HepG2 (cell line): ENCODE data around the gene THOC6. TPM values are rescaled to one million over a fixed set of nuclear protein-coding genes. Genes with fewer than 3 reads are reported as not detected.

ENCODE experiments used
- ATAC-seq: fragments of 200-7000 bp; cut with Tn5 transposase; 3 replicates; pipeline ENCODE4 v1.9.1; 2020; ENCODE audit warnings: mild to moderate bottlenecking, moderate library complexity
- BruUV-seq: library from RNA; stranded (reverse); fragments of 400-500 nt; replicated peaks from 2 replicates; lab custom pipeline; 2021; lab: Mats Ljungman, UMichigan
- CTCF ChIA-PET: fragments of 300-600 bp; formaldehyde crosslinking; extraction: SDS; loops from one replicate; lab custom pipeline; 2021; ENCODE audit warnings: low total read pairs, inconsistent platforms, low intra/inter-chr PET ratio; lab: Yijun Ruan, JAX
- POLR2A ChIA-PET: fragments of 350-600 bp; sonication (Branson Sonifier 250); formaldehyde crosslinking; loops from one replicate; lab custom pipeline; 2020; ENCODE audit warnings: antibody characterized with exemption, inconsistent platforms; lab: Yijun Ruan, JAX
- DNase-seq: peaks from one replicate; pipeline ENCODE4 v3.0.0-alpha.2; 2015; ENCODE audit warnings: low spot score
- FAIRE-seq: peaks from 3 replicates; lab custom pipeline; 2011; peaks lifted over from hg19 to GRCh38; lab: Jason Lieb, UNC
- H2AFZ ChIP-seq: one replicate; pipeline ENCODE4 v1.6.1; 2011; ENCODE audit warnings: low read length, inconsistent platforms
- H3K27ac ChIP-seq: fragments of 300-600 bp; 3 replicates; pipeline ENCODE4 v1.8.0; 2011; ENCODE audit warnings: mixed run types, mild to moderate bottlenecking, mixed read lengths, low read length, inconsistent platforms; ENCODE audit not compliant: insufficient read depth; ENCODE audit errors: extremely low read length
- H3K27me3 ChIP-seq, 2 experiments: fragments of 200-600 bp in 1 of 2; 2 replicates in 1 of 2; 3 replicates in 1 of 2; pipeline versions ENCODE4 v1.6.0 to v1.8.0; 2011; ENCODE audit warnings: low read length in 2 of 2, mild to moderate bottlenecking in 2 of 2, moderate library complexity in 2 of 2, inconsistent platforms in 1 of 2; ENCODE audit not compliant: insufficient read depth in 2 of 2, control insufficient read depth in 1 of 2
- H3K36me3 ChIP-seq, 2 experiments: fragments of 200-600 bp in 1 of 2; replicated peaks in 1 of 2; 2 replicates in 1 of 2; 3 replicates in 1 of 2; pipeline versions ENCODE4 v1.5.1 to v1.8.0; 2011; ENCODE audit warnings: low read length in 2 of 2, inconsistent platforms in 1 of 2; ENCODE audit not compliant: insufficient read depth in 2 of 2, control insufficient read depth in 1 of 2
- H3K4me1 ChIP-seq: 2 replicates; pipeline ENCODE4 v1.5.1; 2012; ENCODE audit warnings: low read length, inconsistent platforms; ENCODE audit not compliant: insufficient read depth
- H3K4me2 ChIP-seq: 2 replicates; pipeline ENCODE4 v1.6.0; 2011; ENCODE audit warnings: low read depth, low read length, inconsistent platforms
- H3K4me3 ChIP-seq, 3 experiments: fragments of 200-600 bp in 1 of 3; sonication (generic), shearing (Covaris generic) in 1 of 3; replicated peaks in 1 of 3; 2 replicates each; pipeline ENCODE4 v1.5.1; 2011 to 2016; ENCODE audit warnings: low read length in 3 of 3, inconsistent platforms in 2 of 3, low read depth in 2 of 3, mild to moderate bottlenecking in 2 of 3, control low read depth in 1 of 3, mixed read lengths in 1 of 3; ENCODE audit not compliant: insufficient read depth in 1 of 3
- H3K79me2 ChIP-seq: one replicate; pipeline ENCODE4 v1.6.1; 2011; ENCODE audit warnings: low read length, inconsistent platforms; ENCODE audit not compliant: insufficient read depth
- H3K9ac ChIP-seq: 2 replicates; pipeline ENCODE4 v1.6.0; 2011; ENCODE audit warnings: mild to moderate bottlenecking, low read depth, low read length, inconsistent platforms; ENCODE audit not compliant: insufficient read depth
- H3K9me3 ChIP-seq: 2 replicates; pipeline ENCODE4 v1.5.1; 2012; ENCODE audit warnings: mild to moderate bottlenecking, low read length
- H4K20me1 ChIP-seq: 2 replicates; pipeline ENCODE4 v1.6.0; 2011; ENCODE audit warnings: inconsistent platforms, mild to moderate bottlenecking, low read length, moderate library complexity; ENCODE audit not compliant: insufficient read depth
- MAX ChIP-seq: IDR thresholded peaks from 2 replicates; pipeline ENCODE4 v1.6.1; 2012; ENCODE audit warnings: inconsistent platforms
- RAD51 ChIP-seq: fragments of 450-650 bp; IDR thresholded peaks from 2 replicates; pipeline ENCODE4 v1.6.1; 2016; ENCODE audit warnings: borderline replicate concordance
- SRF ChIP-seq: IDR thresholded peaks from 2 replicates; pipeline ENCODE4 v1.6.1; 2011; ENCODE audit warnings: mild to moderate bottlenecking, low read depth, low read length, moderate library complexity
- TCF12 ChIP-seq, 2 experiments: fragments of 450-650 bp in 1 of 2; sonication (generic) in 1 of 2; formaldehyde crosslinking in 1 of 2; IDR thresholded peaks; 2 replicates each; pipeline versions ENCODE4 v1.6.1 to v1.8.0; 2017 to 2022; ENCODE audit warnings: antibody characterized with exemption in 1 of 2, mild to moderate bottlenecking in 1 of 2, missing genetic modification reagents in 1 of 2, moderate library complexity in 1 of 2
- TFDP2 ChIP-seq: sonication (generic); formaldehyde crosslinking; IDR thresholded peaks from 2 replicates; pipeline ENCODE4 v1.4.0; 2020; ENCODE audit warnings: missing genetic modification reagents
- ZNF362 ChIP-seq: sonication (generic); formaldehyde crosslinking; IDR thresholded peaks from 2 replicates; pipeline ENCODE4 v1.4.0; 2020; ENCODE audit warnings: missing genetic modification reagents, mild to moderate bottlenecking, borderline replicate concordance
- WGBS: methylation state at CpG from one replicate; pipeline ENCODE4 v1.1.6; 2017; ENCODE audit warnings: low lambda C conversion rate; 5-methylcytosine and 5-hydroxymethylcytosine counted together
- in situ Hi-C: cut with HindIII; loops from 2 replicates; pipeline ENCODE4 v1.10.0; 2017; ENCODE audit warnings: low pct_unique_long_range_greater_than_20kb; ENCODE audit not compliant: extremely low pct_ligation_motif_present
- intact Hi-C: fragments of 100-400 bp; cut with micrococcal nuclease; formaldehyde crosslinking; loops from one replicate; pipeline ENCODE4 v1.10.0; 2022; ENCODE audit not compliant: unreplicated experiment
- polyA plus RNA-seq, 8 experiments: library from polyadenylated mRNA; depleted of rRNA in 3 of 8; stranded (reverse) in 7 of 8; unstranded in 1 of 8; fragments of >200 nt; fragmentation: Illumina TruSeq in 4 of 8; extraction: Trizol in 4 of 8; gene quantifications; 2 replicates each; pipeline versions ENCODE4 v1.2.1 to v1.2.3, GENCODE V29; 2011 to 2016; ENCODE audit warnings: low read depth in 4 of 8, missing spikeins in 1 of 8, mixed read lengths in 1 of 8; ENCODE audit not compliant: insufficient read depth in 1 of 8
- total RNA-seq, 5 experiments: library from RNA; depleted of rRNA; stranded (reverse); fragments of >200 nt; fragmentation: Illumina TruSeq; extraction: Trizol; gene quantifications; 2 replicates each; pipeline ENCODE4 v1.2.3, GENCODE V29; 2016; ENCODE audit warnings: low read depth in 1 of 5

Gene THOC6
- total and polyA plus RNA-seq, 2 of the 13 experiments (the other 11 are each of a cell fraction or from before 2014, with no cell fraction given), result 32.1 to 37.0 TPM

- 78% methylated on average over 6 of the region's 6 CpGs for WGBS
- Histone ChIP-seq H3K27me3 (no peaks in the 10 kb centered on the region; a peak in 2 of 5 replicates), H3K4me1 (peaks cover 39% of the 10 kb centered on the region), H3K4me2 (no peak overlapping the region), H3K27ac (no peak overlapping the region), H3K79me2 (peaks cover 17% of the 10 kb centered on the region), H3K9me3 (no peaks in the 10 kb centered on the region), H3K4me3 (no peak overlapping the region), H3K36me3 (peaks cover 4 to 5% of the 10 kb centered on the region in 2 experiments; a peak in 1 of 5 replicates), H3K9ac (no peak overlapping the region), H2AFZ (no peak overlapping the region), H4K20me1 (no peaks in the 10 kb centered on the region)
- in situ Hi-C loops, result no loop called here
- ChIA-PET POLR2A (interaction anchor here (0.6 kb wide), 1 partner anchor 306 kb away, joined by 3 read pairs; no protein-coding TSS in a partner anchor), CTCF (no interaction called here)
- intact Hi-C loops, result no loop called here
- FAIRE-seq, result no peak
- no peak for ATAC-seq
- TF ChIP-seq RAD51 (peak; percentile 84), ZNF362 (0 out of 2 replicates have a peak, but pooled peaks have one; percentile 28), MAX (no peak)
- BruUV-seq, result no TSS peak
- no peak for DNase-seq
Measured at GRCh38 chr16:3062553-3062952, 38.7 kb downstream of the THOC6 start.

- H4K20me1 ChIP-seq, result no peaks in the 10 kb centered on the region
- no TSS peak for BruUV-seq
- CTCF ChIA-PET, result no interaction called here
- no peak for DNase-seq
- 93% methylated on average over 8 of the region's 8 CpGs for WGBS
- POLR2A ChIA-PET, result interaction anchor here (1.3 to 4.9 kb wide), 4 partner anchors 12 to 33 kb away, joined by 3 to 38 read pairs (median 16); no protein-coding TSS in a partner anchor
- H3K79me2 ChIP-seq, result peaks cover 17% of the 10 kb centered on the region
- intact Hi-C loops, result no loop called here
- H3K4me1 ChIP-seq, result peaks cover 44% of the 10 kb centered on the region
- H3K4me2 ChIP-seq, result no peak overlapping the region
- no peaks in the 10 kb centered on the region; a peak in 2 of 5 replicates for H3K27me3 ChIP-seq
- no peak overlapping the region for H3K27ac ChIP-seq
- in situ Hi-C loops, result no loop called here
- no peak overlapping the region for H3K9ac ChIP-seq
- TF ChIP-seq TFDP2 (no peak), SRF (0 out of 2 replicates have a peak, but pooled peaks have one; percentile 19), TCF12 (IDR thresholded peaks at IDR 0.05) (no peak), TCF12 (CRISPR knock-in tag; IDR thresholded peaks at IDR 0.05) (no peak)
- peaks cover 9 to 16% of the 10 kb centered on the region in 2 experiments; a peak in 2 of 5 replicates for H3K36me3 ChIP-seq
- no peak overlapping the region for H2AFZ ChIP-seq
- ATAC-seq, result no peak
- FAIRE-seq, result no peak
- no peak overlapping the region for H3K4me3 ChIP-seq
- no peaks in the 10 kb centered on the region for H3K9me3 ChIP-seq
Measured at GRCh38 chr16:3063625-3064386, 40.0 kb downstream of the THOC6 start.
